Inferior parietal cortex (tissue), 1 donor: Measurements from ENCODE around the gene CDC42EP1.

ENCODE experiments used
- DNase-seq: peaks from one replicate; pipeline ENCODE4 v3.0.0-alpha.2; 2016; ENCODE audit errors: extremely low spot score

CDC42EP1 gene

GRCh38 chr22:37560608-37561211 lies 430 bp downstream of the CDC42EP1 start:
- DNase-seq = no peak

GRCh38 chr22:37561212-37562048 lies 1.1 kb downstream of the CDC42EP1 start:
- DNase-seq = peak; percentile 91

GRCh38 chr22:37562049-37562875 lies 2.0 kb downstream of the CDC42EP1 start:
- no peak for DNase-seq

- peak; percentile 87 for DNase-seq
Observed at GRCh38 chr22:37563153-37564081, 3.1 kb downstream of the CDC42EP1 start.

- DNase-seq = no peak
Observed at GRCh38 chr22:37564111-37564711, 3.9 kb downstream of the CDC42EP1 start.

GRCh38 chr22:37565830-37566229 lies 5.5 kb downstream of the CDC42EP1 start:
- no peak for DNase-seq

GRCh38 chr22:37566329-37566837 lies 6.1 kb downstream of the CDC42EP1 start:
- DNase-seq = no peak

GRCh38 chr22:37566903-37567798 lies 6.9 kb downstream of the CDC42EP1 start:
- DNase-seq = peak; percentile 76

- no peak for DNase-seq
Observed at GRCh38 chr22:37568012-37568411, 7.7 kb downstream of the CDC42EP1 start.

GRCh38 chr22:37568448-37569008 lies 8.2 kb downstream of the CDC42EP1 start:
- no peak for DNase-seq

- DNase-seq = peak; percentile 58
Observed at GRCh38 chr22:37569009-37569920, 9.0 kb downstream of the CDC42EP1 start.

- no peak for DNase-seq
Observed at GRCh38 chr22:37569921-37570660, 9.8 kb downstream of the CDC42EP1 start.

- no peak for DNase-seq
Observed at GRCh38 chr22:37570661-37570976, 10.3 kb downstream of the CDC42EP1 start.

- DNase-seq = no peak
Observed at GRCh38 chr22:37571258-37571991, 11.1 kb downstream of the CDC42EP1 start.

- no peak for DNase-seq
Observed at GRCh38 chr22:37571992-37572373, 11.7 kb downstream of the CDC42EP1 start.

- DNase-seq = no peak
Observed at GRCh38 chr22:37575490-37576003, 15.3 kb downstream of the CDC42EP1 start.

- DNase-seq = no peak
Observed at GRCh38 chr22:37578002-37578401, 17.7 kb downstream of the CDC42EP1 start.
